Breast epithelium (tissue), 4 donors: ENCODE results near the gene ISCA2. TPM values are rescaled to one million over a fixed set of nuclear protein-coding genes. Genes with fewer than 3 reads are reported as not detected.

Experiments
- DNase-seq, 2 donors: peaks; one replicate each; pipeline ENCODE4 v3.0.0-alpha.2; 2019; ENCODE audit warnings: low spot score in 2 of 2
- H3K27ac ChIP-seq, 2 donors: fragments of 200-600 bp; sonication (generic) in 1 of 2; one replicate each; pipeline ENCODE4 v1.5.1; 2016 to 2019; ENCODE audit warnings: mild to moderate bottlenecking in 1 of 2
- H3K27me3 ChIP-seq, 2 donors: fragments of 200-600 bp; sonication (generic) in 1 of 2; one replicate each; pipeline versions ENCODE4 v1.5.1 to v1.6.0; 2017 to 2019; ENCODE audit warnings: control low read depth in 1 of 2, mild to moderate bottlenecking in 1 of 2
- H3K36me3 ChIP-seq: fragments of 200-600 bp; one replicate; pipeline ENCODE4 v1.5.1; 2019
- H3K4me1 ChIP-seq, 2 donors: fragments of 200-600 bp; sonication (generic); one replicate each; pipeline ENCODE4 v1.5.1; 2016 to 2019; ENCODE audit warnings: control low read depth in 1 of 2
- H3K4me3 ChIP-seq, 3 donors: fragments of 200-600 bp; sonication (generic); 1 replicate in 2 of 3; 2 replicates in 1 of 3; pipeline ENCODE4 v1.5.1; 2016 to 2019; ENCODE audit warnings: mild to moderate bottlenecking in 3 of 3, moderate library complexity in 2 of 3
- H3K9me3 ChIP-seq, 2 donors: fragments of 200-600 bp; sonication (generic) in 1 of 2; one replicate each; pipeline ENCODE4 v1.5.1; 2016 to 2019; ENCODE audit warnings: control low read depth in 1 of 2
- POLR2A ChIP-seq: fragments of 450-650 bp; IDR thresholded peaks from one replicate; pipeline ENCODE4 v1.6.1; 2016; ENCODE audit warnings: antibody characterized with exemption, mild to moderate bottlenecking, moderate library complexity
- POLR2AphosphoS5 ChIP-seq, 3 donors: sonication (generic); formaldehyde crosslinking; IDR thresholded peaks; one replicate each; pipeline ENCODE4 v1.6.1; 2017; ENCODE audit warnings: antibody characterized with exemption in 3 of 3
- intact Hi-C: fragments of 100-400 bp; cut with DNase I; formaldehyde crosslinking; loops from one replicate; pipeline ENCODE4 v1.15.1; 2023; ENCODE audit warnings: low total_unique reads
- total RNA-seq, 3 donors: library from RNA; depleted of rRNA; stranded (reverse); fragments of >200 nt; gene quantifications; one replicate each; pipeline ENCODE4 v1.1.0, GENCODE V29; 2016
- TF ChIP-seq, protein P1 (sequence below), 3 donors: fragments of 450-650 bp; IDR thresholded peaks; one replicate each; pipeline ENCODE4 v1.5.1; 2016 to 2017; ENCODE audit warnings: antibody characterized with exemption in 3 of 3, mild to moderate bottlenecking in 3 of 3, moderate library complexity in 3 of 3

The ISCA2 gene
- total RNA-seq, 3 donors from 2014 or later = 17.3 to 31.8 (median 21.3) TPM

- H3K27me3 ChIP-seq = no peaks in the 10 kb centered on the region
- H3K36me3 ChIP-seq = peaks cover 17% of the 10 kb centered on the region
Observed at GRCh38 chr14:74482571-74482970, 11.0 kb upstream of the ISCA2 start.

GRCh38 chr14:74483321-74483720, 10.2 kb upstream of the ISCA2 start:
- Histone ChIP-seq H3K4me3 (no peak overlapping the region), H3K27ac (no peak overlapping the region), H3K4me1 (no peaks in the 10 kb centered on the region), H3K27me3 (no peaks in the 10 kb centered on the region), H3K9me3 (no peaks in the 10 kb centered on the region), H3K36me3 (peaks cover 17% of the 10 kb centered on the region)
- no peak for DNase-seq
- TF ChIP-seq, protein P1, sequence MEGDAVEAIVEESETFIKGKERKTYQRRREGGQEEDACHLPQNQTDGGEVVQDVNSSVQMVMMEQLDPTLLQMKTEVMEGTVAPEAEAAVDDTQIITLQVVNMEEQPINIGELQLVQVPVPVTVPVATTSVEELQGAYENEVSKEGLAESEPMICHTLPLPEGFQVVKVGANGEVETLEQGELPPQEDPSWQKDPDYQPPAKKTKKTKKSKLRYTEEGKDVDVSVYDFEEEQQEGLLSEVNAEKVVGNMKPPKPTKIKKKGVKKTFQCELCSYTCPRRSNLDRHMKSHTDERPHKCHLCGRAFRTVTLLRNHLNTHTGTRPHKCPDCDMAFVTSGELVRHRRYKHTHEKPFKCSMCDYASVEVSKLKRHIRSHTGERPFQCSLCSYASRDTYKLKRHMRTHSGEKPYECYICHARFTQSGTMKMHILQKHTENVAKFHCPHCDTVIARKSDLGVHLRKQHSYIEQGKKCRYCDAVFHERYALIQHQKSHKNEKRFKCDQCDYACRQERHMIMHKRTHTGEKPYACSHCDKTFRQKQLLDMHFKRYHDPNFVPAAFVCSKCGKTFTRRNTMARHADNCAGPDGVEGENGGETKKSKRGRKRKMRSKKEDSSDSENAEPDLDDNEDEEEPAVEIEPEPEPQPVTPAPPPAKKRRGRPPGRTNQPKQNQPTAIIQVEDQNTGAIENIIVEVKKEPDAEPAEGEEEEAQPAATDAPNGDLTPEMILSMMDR (IDR thresholded peaks at IDR 0.05) = no peak
- TF ChIP-seq POLR2AphosphoS5 (IDR thresholded peaks at IDR 0.05) (no peak), POLR2A (no peak)
- intact Hi-C loops = loop anchor here (10.0 kb wide), 1 partner anchor 129 kb away; no protein-coding TSS in a partner anchor

More at GRCh38 chr14:74482571-74482970, 11.0 kb upstream of the ISCA2 start:
- no peak for DNase-seq
- no peaks in the 10 kb centered on the region for H3K9me3 ChIP-seq
- H3K4me3 ChIP-seq = no peak overlapping the region
- intact Hi-C loops = loop anchor here (10.0 kb wide), 1 partner anchor 128 kb away; no protein-coding TSS in a partner anchor
- H3K4me1 ChIP-seq = no peaks in the 10 kb centered on the region
- no peak overlapping the region for H3K27ac ChIP-seq
- TF ChIP-seq, protein P1 (IDR thresholded peaks at IDR 0.05) = no peak
- TF ChIP-seq POLR2AphosphoS5 (IDR thresholded peaks at IDR 0.05) (no peak), POLR2A (no peak)

- H3K36me3 ChIP-seq = peaks cover 6% of the 10 kb centered on the region
- H3K27me3 ChIP-seq = no peaks in the 10 kb centered on the region
- H3K9me3 ChIP-seq = no peaks in the 10 kb centered on the region
- H3K4me3 ChIP-seq = no peak overlapping the region
- intact Hi-C loops = loop anchor here (10.0 kb wide), 1 partner anchor 131 kb away; no protein-coding TSS in a partner anchor
- H3K27ac ChIP-seq = no peak overlapping the region
- H3K4me1 ChIP-seq = peaks cover 0 to 8% of the 10 kb centered on the region in 2 donors
- TF ChIP-seq, protein P1 (IDR thresholded peaks at IDR 0.05) = no peak
- TF ChIP-seq POLR2A (no peak), POLR2AphosphoS5 (IDR thresholded peaks at IDR 0.05) (no peak)
- no peak for DNase-seq
Observed at GRCh38 chr14:74486164-74486563, 7.4 kb upstream of the ISCA2 start.

- DNase-seq = no peak
- intact Hi-C loops = loop anchor here (10.0 kb wide), 1 partner anchor 134 kb away; no protein-coding TSS in a partner anchor
- TF ChIP-seq POLR2AphosphoS5 (IDR thresholded peaks at IDR 0.05) = no peak
- TF ChIP-seq, protein P1 (IDR thresholded peaks at IDR 0.05) = no peak
- TF ChIP-seq POLR2A = no peak
Observed at GRCh38 chr14:74488786-74489397, 4.7 kb upstream of the ISCA2 start.

DNA sequence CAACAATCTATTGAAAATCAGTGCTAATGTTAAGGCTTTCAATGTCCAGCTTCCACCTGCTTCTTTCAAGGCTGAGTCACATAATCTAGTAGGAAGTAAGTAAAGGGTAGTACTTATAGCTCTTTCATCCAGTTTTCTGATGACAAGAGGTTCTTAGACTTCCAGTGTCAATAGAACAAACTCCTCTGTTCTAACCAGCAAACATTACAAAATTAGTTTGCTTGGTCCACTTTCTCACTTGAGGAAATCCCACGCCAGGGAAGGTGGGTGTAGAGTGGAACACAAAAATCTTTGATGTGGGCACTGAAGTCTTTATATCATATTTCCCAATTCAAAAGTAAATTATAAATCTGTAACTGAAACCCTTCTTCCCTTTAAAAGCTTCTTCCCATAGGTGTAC, 3.1 kb upstream of the ISCA2 start:
- DNase-seq = no peak
- H3K36me3 ChIP-seq = no peaks in the 10 kb centered on the region
- no peaks in the 10 kb centered on the region for H3K27me3 ChIP-seq
- no peaks in the 10 kb centered on the region for H3K9me3 ChIP-seq
- no peak overlapping the region for H3K27ac ChIP-seq
- H3K4me3 ChIP-seq = peak overlapping the region in 1 of 3 donors; percentile 92
- intact Hi-C loops = no loop called here
- TF ChIP-seq, protein P1 (IDR thresholded peaks at IDR 0.05) = no peak
- TF ChIP-seq POLR2AphosphoS5 (IDR thresholded peaks at IDR 0.05) (no peak), POLR2A (no peak)
- H3K4me1 ChIP-seq = peaks cover 0 to 13% of the 10 kb centered on the region in 2 donors

More at GRCh38 chr14:74488786-74489397, 4.7 kb upstream of the ISCA2 start:
- Histone ChIP-seq H3K27ac (no peak overlapping the region), H3K9me3 (no peaks in the 10 kb centered on the region), H3K4me1 (peaks cover 0 to 8% of the 10 kb centered on the region in 2 donors), H3K36me3 (no peaks in the 10 kb centered on the region), H3K4me3 (no peak overlapping the region), H3K27me3 (no peaks in the 10 kb centered on the region)
